ENCODE measurements around the gene CDC14B. TPM values are rescaled to one million over a fixed set of nuclear protein-coding genes. Genes with fewer than 3 reads are reported as not detected.
"Not testable (repeated sequence)": the region's sequence is repeated elsewhere in the genome, so short reads cannot be mapped to it uniquely, and the experiment has no call there.

Gene CDC14B
- total RNA-seq, 1 experiment from 2014 or later: 28.4 TPM

DNA sequence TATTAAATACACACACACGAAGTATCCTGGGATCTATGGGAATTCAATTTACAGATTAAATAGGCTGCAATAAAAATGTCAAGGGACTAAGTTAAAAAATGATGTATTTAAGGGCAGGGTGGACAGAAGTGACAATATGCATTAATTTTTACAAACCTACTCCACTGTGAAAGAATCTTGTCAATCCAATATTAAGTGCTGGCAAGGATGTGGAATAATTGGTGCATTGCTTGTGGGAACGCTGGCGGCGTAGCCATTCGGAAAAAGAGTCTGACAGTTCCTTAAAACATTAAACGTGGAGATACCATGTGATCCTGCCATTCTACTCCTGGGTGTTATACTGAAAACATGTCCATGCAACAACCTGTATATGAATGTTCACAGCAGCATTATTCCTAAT, 4.2 kb downstream of the CDC14B start:
- no CpG with 5 or more reads among the region's 6 CpGs for WGBS (ENCODE audit: extremely low coverage, insufficient read length, low lambda C conversion rate)
- Histone ChIP-seq H2AK5ac (ENCODE audit: insufficient read length, low read length) (no peak overlapping the region), H2AFZ (ENCODE audit: low read length) (no peak overlapping the region), H4K8ac (replicated peaks; ENCODE audit: insufficient read length, low read depth, low read length) (no peak overlapping the region), H3K23me2 (ENCODE audit: insufficient read length, low read depth, low read length, poor library complexity, severe bottlenecking) (peaks cover 16% of the 10 kb centered on the region), H3K79me1 (ENCODE audit: insufficient read depth, low read depth, low read length, poor library complexity, severe bottlenecking) (peaks cover 6% of the 10 kb centered on the region), H3K56ac (ENCODE audit: insufficient read length, low read depth, low read length) (no peak overlapping the region), H3K4me2 (ENCODE audit: insufficient read depth, insufficient read length, low read length) (no peak overlapping the region), H4K91ac (ENCODE audit: insufficient read length, low read depth, low read length) (no peak overlapping the region), H3K79me2 (ENCODE audit: insufficient read depth, low read length) (peaks cover 7% of the 10 kb centered on the region; the same call in 1 of the 2 replicates), H4K20me1 (ENCODE audit: control insufficient read depth, insufficient read depth, insufficient read length) (no peaks in the 10 kb centered on the region), H2BK5ac (ENCODE audit: insufficient read length, low read length) (no peak overlapping the region), H2BK20ac (ENCODE audit: low read depth, low read length, poor library complexity, severe bottlenecking) (no peak overlapping the region), H3K27me3 (ENCODE audit: insufficient read depth, low read length) (peaks cover 3% of the 10 kb centered on the region; the same call in 1 of the 2 replicates), H2BK12ac (ENCODE audit: insufficient read length, low read depth, low read length) (no peak overlapping the region), H2BK120ac (ENCODE audit: low read depth, low read length, poor library complexity, severe bottlenecking) (no peak overlapping the region), H3K4ac (ENCODE audit: low read depth, low read length) (no peak overlapping the region), H3K4me1 (ENCODE audit: insufficient read depth, low read length) (peaks cover 12% of the 10 kb centered on the region; the same call in 1 of the 2 replicates), H2BK15ac (ENCODE audit: low read depth, low read length) (no peak overlapping the region), H4K5ac (ENCODE audit: insufficient read length, low read depth, low read length) (no peak overlapping the region), H3K27ac (ENCODE audit: insufficient read length, low read depth, low read length) (no peak overlapping the region), H3K9ac (ENCODE audit: extremely low read depth, insufficient read length, low read length) (no peak overlapping the region), H3K14ac (ENCODE audit: insufficient read depth, low read length) (no peak overlapping the region), H3T11ph (ENCODE audit: low read length) (no peak overlapping the region), H3K23ac (ENCODE audit: insufficient read length, low read depth, low read length) (no peak overlapping the region), H3K9me3 (ENCODE audit: control insufficient read depth, low read depth, low read length) (no peaks in the 10 kb centered on the region), H3K18ac (ENCODE audit: insufficient read length, low read depth, low read length) (no peak overlapping the region)
- H3K27me3 Mint-ChIP-seq (ENCODE audit: low read depth): peaks cover 29% of the 10 kb centered on the region
- TF ChIP-seq, protein P1, sequence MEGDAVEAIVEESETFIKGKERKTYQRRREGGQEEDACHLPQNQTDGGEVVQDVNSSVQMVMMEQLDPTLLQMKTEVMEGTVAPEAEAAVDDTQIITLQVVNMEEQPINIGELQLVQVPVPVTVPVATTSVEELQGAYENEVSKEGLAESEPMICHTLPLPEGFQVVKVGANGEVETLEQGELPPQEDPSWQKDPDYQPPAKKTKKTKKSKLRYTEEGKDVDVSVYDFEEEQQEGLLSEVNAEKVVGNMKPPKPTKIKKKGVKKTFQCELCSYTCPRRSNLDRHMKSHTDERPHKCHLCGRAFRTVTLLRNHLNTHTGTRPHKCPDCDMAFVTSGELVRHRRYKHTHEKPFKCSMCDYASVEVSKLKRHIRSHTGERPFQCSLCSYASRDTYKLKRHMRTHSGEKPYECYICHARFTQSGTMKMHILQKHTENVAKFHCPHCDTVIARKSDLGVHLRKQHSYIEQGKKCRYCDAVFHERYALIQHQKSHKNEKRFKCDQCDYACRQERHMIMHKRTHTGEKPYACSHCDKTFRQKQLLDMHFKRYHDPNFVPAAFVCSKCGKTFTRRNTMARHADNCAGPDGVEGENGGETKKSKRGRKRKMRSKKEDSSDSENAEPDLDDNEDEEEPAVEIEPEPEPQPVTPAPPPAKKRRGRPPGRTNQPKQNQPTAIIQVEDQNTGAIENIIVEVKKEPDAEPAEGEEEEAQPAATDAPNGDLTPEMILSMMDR (conservative IDR thresholded peaks at IDR 0.05): no peak
- no peak for DNase-seq
- H3K27ac Mint-ChIP-seq: no peak overlapping the region
- H3K4me3 Mint-ChIP-seq: no peak overlapping the region
- peaks cover 0 to 2% (median 0%) of the 10 kb centered on the region in 3 experiments; a peak in 1 of 7 replicates for H3K36me3 Mint-ChIP-seq (ENCODE audit: insufficient read depth in 1 of 3, low read depth in 3 of 3)
- H3K4me1 Mint-ChIP-seq: peaks cover 30 to 31% of the 10 kb centered on the region in 2 experiments
- H3K9me3 Mint-ChIP-seq: no peaks in the 10 kb centered on the region

DNA sequence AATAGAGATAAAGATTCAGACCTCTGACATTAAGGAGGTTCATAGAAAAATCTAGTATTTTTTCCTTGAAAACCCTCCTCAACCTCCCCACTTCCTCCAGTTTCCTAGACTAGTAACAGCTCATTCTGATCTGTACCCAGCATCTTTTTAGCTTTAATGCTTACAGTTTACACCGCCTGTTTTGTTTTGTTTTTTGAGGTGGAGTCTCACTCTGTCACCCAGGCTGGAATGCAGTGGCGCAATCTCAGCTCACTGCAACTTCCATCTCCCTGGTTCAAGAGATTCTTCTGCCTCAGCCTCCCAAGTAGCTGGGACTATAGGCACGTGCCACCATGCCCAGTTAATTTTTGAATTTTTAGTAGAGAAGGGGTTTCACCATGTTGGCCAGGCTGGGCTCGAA, 5.0 kb downstream of the CDC14B start:
- not testable (repeated sequence) for H3K79me1 ChIP-seq (ENCODE audit: insufficient read depth, low read depth, low read length, poor library complexity, severe bottlenecking); H2BK20ac ChIP-seq (ENCODE audit: low read depth, low read length, poor library complexity, severe bottlenecking); H3K4me2 ChIP-seq (ENCODE audit: insufficient read depth, insufficient read length, low read length); H3K23me2 ChIP-seq (ENCODE audit: insufficient read length, low read depth, low read length, poor library complexity, severe bottlenecking); H3K9me3 Mint-ChIP-seq; H2AK5ac ChIP-seq (ENCODE audit: insufficient read length, low read length); H2BK15ac ChIP-seq (ENCODE audit: low read depth, low read length); H3K79me2 ChIP-seq (ENCODE audit: insufficient read depth, low read length); H4K5ac ChIP-seq (ENCODE audit: insufficient read length, low read depth, low read length); H3K23ac ChIP-seq (ENCODE audit: insufficient read length, low read depth, low read length); H3K56ac ChIP-seq (ENCODE audit: insufficient read length, low read depth, low read length); H3K14ac ChIP-seq (ENCODE audit: insufficient read depth, low read length); DNase-seq; H3K27ac ChIP-seq (ENCODE audit: insufficient read length, low read depth, low read length); H3K27me3 ChIP-seq (ENCODE audit: insufficient read depth, low read length); H4K20me1 ChIP-seq (ENCODE audit: control insufficient read depth, insufficient read depth, insufficient read length); H3K4ac ChIP-seq (ENCODE audit: low read depth, low read length); H2BK12ac ChIP-seq (ENCODE audit: insufficient read length, low read depth, low read length); H3K9ac ChIP-seq (ENCODE audit: extremely low read depth, insufficient read length, low read length); H3K9me3 ChIP-seq (ENCODE audit: control insufficient read depth, low read depth, low read length); H3K4me3 Mint-ChIP-seq; H2BK120ac ChIP-seq (ENCODE audit: low read depth, low read length, poor library complexity, severe bottlenecking); H2BK5ac ChIP-seq (ENCODE audit: insufficient read length, low read length); H3K27ac Mint-ChIP-seq; H3T11ph ChIP-seq (ENCODE audit: low read length); H4K8ac ChIP-seq (replicated peaks; ENCODE audit: insufficient read length, low read depth, low read length); H2AFZ ChIP-seq (ENCODE audit: low read length); H3K18ac ChIP-seq (ENCODE audit: insufficient read length, low read depth, low read length); H4K91ac ChIP-seq (ENCODE audit: insufficient read length, low read depth, low read length); H3K36me3 Mint-ChIP-seq (ENCODE audit: insufficient read depth in 1 of 3, low read depth in 3 of 3)
- peaks cover 29% of the 10 kb centered on the region for H3K27me3 Mint-ChIP-seq (ENCODE audit: low read depth)
- H3K4me1 Mint-ChIP-seq: peaks cover 25 to 28% of the 10 kb centered on the region in 2 experiments
- no CpG with 5 or more reads among the region's 4 CpGs for WGBS (ENCODE audit: extremely low coverage, insufficient read length, low lambda C conversion rate)
- H3K4me1 ChIP-seq (ENCODE audit: insufficient read depth, low read length): peaks cover 12% of the 10 kb centered on the region; the same call in 1 of the 2 replicates
